Measurements from ENCODE around the gene KLF13. TPM values are rescaled to one million over a fixed set of nuclear protein-coding genes. Genes with fewer than 3 reads are reported as not detected.

KLF13 gene
- total and polyA plus RNA-seq, 10 of the 15 experiments (the other 5 are each of a cell fraction or from before 2014, with no cell fraction given), result 20.3 to 109 (median 51.4) TPM

DNA sequence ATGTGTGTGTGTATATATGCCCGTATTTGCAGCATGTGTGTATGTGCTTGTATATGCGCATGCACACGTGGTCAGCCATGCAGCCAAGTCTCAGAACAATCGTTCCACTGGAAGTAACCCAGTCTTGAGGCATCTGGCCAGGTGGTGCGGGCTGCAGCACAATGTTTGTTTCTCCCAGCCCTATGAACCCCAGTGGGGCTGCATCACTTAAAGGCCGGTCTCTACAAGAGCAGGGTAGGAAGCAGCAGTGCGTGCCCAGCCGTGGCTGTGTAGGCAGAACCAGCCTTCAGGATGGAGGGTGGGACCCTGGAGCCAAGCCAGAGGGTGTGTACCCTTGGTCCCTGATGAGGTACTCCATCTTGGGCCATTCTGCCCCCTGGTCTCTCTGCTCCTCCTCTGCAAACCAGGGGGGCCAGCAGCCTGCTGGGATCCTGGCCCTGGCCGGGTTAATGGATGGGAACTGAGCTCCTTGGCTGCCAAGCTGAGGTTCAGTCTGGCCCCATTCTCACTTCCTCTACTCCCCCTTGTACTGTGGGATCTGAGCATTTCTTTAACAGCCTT, 11.8 kb downstream of the KLF13 start (continued):
- TF ChIP-seq NFYB (IDR thresholded peaks at IDR 0.05; ENCODE audit: insufficient read depth, low read depth, low read length), result no peak
- no peak for TF ChIP-seq SRF (IDR thresholded peaks at IDR 0.05; ENCODE audit: low read depth in 2 of 2, low read length in 2 of 2)
- no peak for TF ChIP-seq TBL1XR1 (IDR thresholded peaks at IDR 0.05; ENCODE audit: low read depth, low read length)
- TF ChIP-seq, protein P1, sequence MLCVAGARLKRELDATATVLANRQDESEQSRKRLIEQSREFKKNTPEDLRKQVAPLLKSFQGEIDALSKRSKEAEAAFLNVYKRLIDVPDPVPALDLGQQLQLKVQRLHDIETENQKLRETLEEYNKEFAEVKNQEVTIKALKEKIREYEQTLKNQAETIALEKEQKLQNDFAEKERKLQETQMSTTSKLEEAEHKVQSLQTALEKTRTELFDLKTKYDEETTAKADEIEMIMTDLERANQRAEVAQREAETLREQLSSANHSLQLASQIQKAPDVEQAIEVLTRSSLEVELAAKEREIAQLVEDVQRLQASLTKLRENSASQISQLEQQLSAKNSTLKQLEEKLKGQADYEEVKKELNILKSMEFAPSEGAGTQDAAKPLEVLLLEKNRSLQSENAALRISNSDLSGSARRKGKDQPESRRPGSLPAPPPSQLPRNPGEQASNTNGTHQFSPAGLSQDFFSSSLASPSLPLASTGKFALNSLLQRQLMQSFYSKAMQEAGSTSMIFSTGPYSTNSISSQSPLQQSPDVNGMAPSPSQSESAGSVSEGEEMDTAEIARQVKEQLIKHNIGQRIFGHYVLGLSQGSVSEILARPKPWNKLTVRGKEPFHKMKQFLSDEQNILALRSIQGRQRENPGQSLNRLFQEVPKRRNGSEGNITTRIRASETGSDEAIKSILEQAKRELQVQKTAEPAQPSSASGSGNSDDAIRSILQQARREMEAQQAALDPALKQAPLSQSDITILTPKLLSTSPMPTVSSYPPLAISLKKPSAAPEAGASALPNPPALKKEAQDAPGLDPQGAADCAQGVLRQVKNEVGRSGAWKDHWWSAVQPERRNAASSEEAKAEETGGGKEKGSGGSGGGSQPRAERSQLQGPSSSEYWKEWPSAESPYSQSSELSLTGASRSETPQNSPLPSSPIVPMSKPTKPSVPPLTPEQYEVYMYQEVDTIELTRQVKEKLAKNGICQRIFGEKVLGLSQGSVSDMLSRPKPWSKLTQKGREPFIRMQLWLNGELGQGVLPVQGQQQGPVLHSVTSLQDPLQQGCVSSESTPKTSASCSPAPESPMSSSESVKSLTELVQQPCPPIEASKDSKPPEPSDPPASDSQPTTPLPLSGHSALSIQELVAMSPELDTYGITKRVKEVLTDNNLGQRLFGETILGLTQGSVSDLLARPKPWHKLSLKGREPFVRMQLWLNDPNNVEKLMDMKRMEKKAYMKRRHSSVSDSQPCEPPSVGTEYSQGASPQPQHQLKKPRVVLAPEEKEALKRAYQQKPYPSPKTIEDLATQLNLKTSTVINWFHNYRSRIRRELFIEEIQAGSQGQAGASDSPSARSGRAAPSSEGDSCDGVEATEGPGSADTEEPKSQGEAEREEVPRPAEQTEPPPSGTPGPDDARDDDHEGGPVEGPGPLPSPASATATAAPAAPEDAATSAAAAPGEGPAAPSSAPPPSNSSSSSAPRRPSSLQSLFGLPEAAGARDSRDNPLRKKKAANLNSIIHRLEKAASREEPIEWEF (IDR thresholded peaks at IDR 0.05; ENCODE audit: insufficient replicate concordance, low read depth, low read length), result no peak
- TF ChIP-seq BACH1 (IDR thresholded peaks at IDR 0.05; ENCODE audit: borderline replicate concordance), result no peak
